ENCODE results near the gene RNF26.

DNA sequence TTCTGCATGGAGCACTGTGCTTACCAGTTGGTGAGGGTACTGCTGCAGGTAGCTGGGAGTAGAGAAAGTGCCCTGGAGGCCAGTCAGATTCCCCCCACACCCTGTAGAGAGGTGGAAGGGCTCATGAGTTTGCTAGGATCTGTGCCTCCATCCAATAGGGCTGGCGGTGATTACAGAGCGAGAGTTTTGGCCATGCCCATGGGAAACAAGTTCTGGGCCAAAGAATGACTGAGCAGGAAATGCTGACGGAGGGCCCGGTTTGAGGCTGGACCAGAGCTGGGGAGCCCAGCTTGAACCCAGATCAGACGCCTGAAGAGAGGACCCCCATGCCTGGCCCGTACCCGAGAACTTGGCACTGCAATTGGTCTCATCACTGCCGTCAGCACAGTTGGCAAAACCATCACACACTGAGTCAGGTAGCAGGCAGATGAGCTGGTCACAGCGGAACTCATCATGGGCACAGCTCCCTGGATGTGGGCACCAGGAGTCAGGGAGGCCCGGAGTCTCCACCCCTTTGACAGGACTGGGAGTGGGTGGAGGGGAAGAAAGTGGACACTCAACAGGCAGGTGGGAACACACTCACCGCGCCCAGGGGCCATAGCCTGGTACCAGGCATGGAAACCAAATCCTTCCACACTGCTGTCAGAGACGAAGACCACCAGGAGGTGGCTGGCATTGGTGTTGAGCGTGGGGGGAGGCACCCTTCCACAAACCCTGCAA lies 10.1 kb downstream of the RNF26 start:
- TF ChIP-seq, protein P1, sequence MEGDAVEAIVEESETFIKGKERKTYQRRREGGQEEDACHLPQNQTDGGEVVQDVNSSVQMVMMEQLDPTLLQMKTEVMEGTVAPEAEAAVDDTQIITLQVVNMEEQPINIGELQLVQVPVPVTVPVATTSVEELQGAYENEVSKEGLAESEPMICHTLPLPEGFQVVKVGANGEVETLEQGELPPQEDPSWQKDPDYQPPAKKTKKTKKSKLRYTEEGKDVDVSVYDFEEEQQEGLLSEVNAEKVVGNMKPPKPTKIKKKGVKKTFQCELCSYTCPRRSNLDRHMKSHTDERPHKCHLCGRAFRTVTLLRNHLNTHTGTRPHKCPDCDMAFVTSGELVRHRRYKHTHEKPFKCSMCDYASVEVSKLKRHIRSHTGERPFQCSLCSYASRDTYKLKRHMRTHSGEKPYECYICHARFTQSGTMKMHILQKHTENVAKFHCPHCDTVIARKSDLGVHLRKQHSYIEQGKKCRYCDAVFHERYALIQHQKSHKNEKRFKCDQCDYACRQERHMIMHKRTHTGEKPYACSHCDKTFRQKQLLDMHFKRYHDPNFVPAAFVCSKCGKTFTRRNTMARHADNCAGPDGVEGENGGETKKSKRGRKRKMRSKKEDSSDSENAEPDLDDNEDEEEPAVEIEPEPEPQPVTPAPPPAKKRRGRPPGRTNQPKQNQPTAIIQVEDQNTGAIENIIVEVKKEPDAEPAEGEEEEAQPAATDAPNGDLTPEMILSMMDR (conservative IDR thresholded peaks at IDR 0.05) = no peak
- no peak for TF ChIP-seq ZFX (IDR thresholded peaks at IDR 0.05)
